ENCODE data around the gene CCNJL.

GRCh38 chr5:160349935-160350303 lies 37.6 kb upstream of the CCNJL start:
- TF ChIP-seq TAF1 (IDR thresholded peaks at IDR 0.05; ENCODE audit: low read depth, low read length) (no peak), POLR2A (IDR thresholded peaks at IDR 0.05; ENCODE audit: low read depth, low read length) (no peak), POLR2AphosphoS5 (IDR thresholded peaks at IDR 0.05; ENCODE audit: low read depth, low read length) (no peak), SPI1 (IDR thresholded peaks at IDR 0.05; ENCODE audit: low read depth, low read length) (no peak), POU2F2 (IDR thresholded peaks at IDR 0.05; ENCODE audit: low read depth, low read length) (no peak), PAX5 (IDR thresholded peaks at IDR 0.05; ENCODE audit: insufficient read depth, low read length, severe bottlenecking) (no peak)
